H1 (cell line): ENCODE data around the gene TMEM273. TPM values are rescaled to one million over a fixed set of nuclear protein-coding genes. Genes with fewer than 3 reads are reported as not detected.

Source experiments
- CTCF ChIA-PET: fragments of 300-600 bp; sonication (Branson Sonifier 250); formaldehyde crosslinking; loops from one replicate; lab custom pipeline; 2021; ENCODE audit not compliant: partially characterized antibody; lab: Charles Lee
- POLR2A ChIA-PET: fragments of 300-600 bp; sonication (Branson Sonifier 250); formaldehyde crosslinking; loops from one replicate; lab custom pipeline; 2021; ENCODE audit warnings: inconsistent platforms; ENCODE audit not compliant: partially characterized antibody; lab: Charles Lee
- DNase-seq, 2 experiments: peaks; one replicate each; pipeline versions ENCODE4 v3.0.0 to v3.0.0-alpha.2; 2010 to 2022; ENCODE audit warnings: low spot score in 2 of 2, low read depth in 1 of 2, mixed read lengths in 1 of 2
- FAIRE-seq: peaks from 2 replicates; lab custom pipeline; 2011; peaks lifted over from hg19 to GRCh38; lab: Jason Lieb, UNC
- H2AFZ ChIP-seq: 2 replicates; pipeline ENCODE4 v1.8.1; 2012; ENCODE audit warnings: low read length, inconsistent platforms
- H2AK5ac ChIP-seq: 2 replicates; pipeline ENCODE4 v1.6.1; 2013; ENCODE audit warnings: low read depth, low read length
- H2BK120ac ChIP-seq: replicated peaks from 2 replicates; pipeline ENCODE3; 2013; ENCODE audit warnings: low read depth, low read length, inconsistent platforms
- H2BK12ac ChIP-seq: 2 replicates; pipeline ENCODE4 v1.6.1; 2013; ENCODE audit warnings: low read depth, low read length
- H2BK15ac ChIP-seq: 2 replicates; pipeline ENCODE4 v1.6.1; 2013; ENCODE audit warnings: low read length
- H2BK20ac ChIP-seq: 2 replicates; pipeline ENCODE4 v1.6.1; 2013; ENCODE audit warnings: low read length
- H2BK5ac ChIP-seq: 2 replicates; pipeline ENCODE4 v1.6.1; 2013; ENCODE audit warnings: low read depth, low read length
- H3K14ac ChIP-seq: 2 replicates; pipeline ENCODE4 v1.6.1; 2013; ENCODE audit warnings: inconsistent platforms; ENCODE audit not compliant: insufficient read length
- H3K18ac ChIP-seq: 2 replicates; pipeline ENCODE4 v1.6.1; 2013; ENCODE audit warnings: low read length; ENCODE audit errors: extremely low read depth
- H3K23ac ChIP-seq: 2 replicates; pipeline ENCODE4 v1.6.1; 2013; ENCODE audit warnings: inconsistent platforms; ENCODE audit not compliant: insufficient read length
- H3K23me2 ChIP-seq: 2 replicates; pipeline ENCODE4 v1.6.1; 2013; ENCODE audit warnings: low read depth, low read length
- H3K27ac ChIP-seq: 2 replicates; pipeline ENCODE4 v1.6.1; 2011; ENCODE audit warnings: low read depth, low read length, inconsistent platforms
- H3K27me3 ChIP-seq, 4 experiments: replicated peaks in 1 of 4; 1 replicate in 1 of 4; 2 replicates in 3 of 4; pipeline versions ENCODE4 v1.6.1 to v1.8.1; 2011 to 2013; ENCODE audit warnings: low read length in 3 of 4, mild to moderate bottlenecking in 3 of 4, inconsistent platforms in 2 of 4, mixed read lengths in 2 of 4, moderate library complexity in 1 of 4; ENCODE audit not compliant: control insufficient read depth in 3 of 4, insufficient read depth in 3 of 4; ENCODE audit errors: extremely low read depth in 1 of 4
- H3K36me3 ChIP-seq, 4 experiments: 2 replicates each; pipeline versions ENCODE4 v1.6.1 to v1.8.1; 2011 to 2013; ENCODE audit warnings: mild to moderate bottlenecking in 4 of 4, low read length in 3 of 4, moderate library complexity in 2 of 4, control low read depth in 1 of 4, inconsistent platforms in 1 of 4; ENCODE audit not compliant: insufficient read depth in 4 of 4, control insufficient read depth in 2 of 4
- H3K4ac ChIP-seq: replicated peaks from 2 replicates; pipeline ENCODE3; 2013; ENCODE audit warnings: low read length, low read depth, mixed read lengths, inconsistent platforms; ENCODE audit not compliant: insufficient read length
- H3K4me1 ChIP-seq, 4 experiments: replicated peaks in 1 of 4; 1 replicate in 1 of 4; 2 replicates in 3 of 4; pipeline versions ENCODE4 v1.6.1 to v1.8.1; 2011 to 2013; ENCODE audit warnings: low read length in 3 of 4, inconsistent platforms in 2 of 4, mixed read lengths in 1 of 4; ENCODE audit not compliant: insufficient read depth in 4 of 4, control insufficient read depth in 3 of 4
- H3K4me2 ChIP-seq, 2 experiments: 2 replicates each; pipeline versions ENCODE4 v1.6.1 to v1.8.1; 2011 to 2013; ENCODE audit warnings: low read depth in 2 of 2, low read length in 2 of 2, control low read depth in 1 of 2, inconsistent platforms in 1 of 2, mild to moderate bottlenecking in 1 of 2; ENCODE audit not compliant: insufficient read depth in 1 of 2
- H3K4me3 ChIP-seq, 4 experiments: fragments of 200-600, 300-600 bp in 1 of 4; sonication (generic), shearing (Covaris generic), sonication (Bioruptor Twin) in 1 of 4; 2 replicates each; pipeline versions ENCODE4 v1.5.1 to v1.8.1; 2011 to 2016; ENCODE audit warnings: low read length in 4 of 4, low read depth in 3 of 4, control low read depth in 2 of 4, inconsistent platforms in 2 of 4, mild to moderate bottlenecking in 2 of 4, mixed read lengths in 1 of 4, moderate library complexity in 1 of 4; ENCODE audit not compliant: insufficient read depth in 2 of 4; ENCODE audit errors: extremely low read depth in 1 of 4
- H3K56ac ChIP-seq: replicated peaks from 2 replicates; pipeline ENCODE3; 2013; ENCODE audit warnings: low read depth, mild to moderate bottlenecking, mixed read lengths, low read length, inconsistent platforms; ENCODE audit not compliant: insufficient read length
- H3K79me1 ChIP-seq: 2 replicates; pipeline ENCODE4 v1.6.1; 2013; ENCODE audit warnings: low read depth, low read length, control low read depth
- H3K79me2 ChIP-seq, 2 experiments: 2 replicates each; pipeline versions ENCODE4 v1.6.1 to v1.8.1; 2012 to 2013; ENCODE audit warnings: low read length in 2 of 2, mild to moderate bottlenecking in 2 of 2, inconsistent platforms in 1 of 2; ENCODE audit not compliant: insufficient read depth in 2 of 2, control insufficient read depth in 1 of 2
- H3K9ac ChIP-seq, 4 experiments: replicated peaks in 1 of 4; 1 replicate in 1 of 4; 2 replicates in 3 of 4; pipeline versions ENCODE4 v1.6.1 to v1.8.1; 2011 to 2013; ENCODE audit warnings: low read depth in 3 of 4, low read length in 3 of 4, control low read depth in 2 of 4, mild to moderate bottlenecking in 2 of 4, moderate library complexity in 2 of 4, inconsistent platforms in 1 of 4; ENCODE audit errors: extremely low read depth in 1 of 4
- H3K9me3 ChIP-seq, 2 experiments: 2 replicates each; pipeline versions ENCODE4 v1.6.1 to v1.8.1; 2012 to 2013; ENCODE audit warnings: mild to moderate bottlenecking in 2 of 2, moderate library complexity in 2 of 2, control low read depth in 1 of 2, inconsistent platforms in 1 of 2, low read depth in 1 of 2, low read length in 1 of 2, mixed read lengths in 1 of 2; ENCODE audit not compliant: insufficient read depth in 2 of 2
- H4K20me1 ChIP-seq, 2 experiments: replicated peaks in 1 of 2; 2 replicates each; pipeline versions ENCODE3 to v1.8.1; 2011 to 2013; ENCODE audit warnings: inconsistent platforms in 2 of 2, low read length in 2 of 2, mild to moderate bottlenecking in 1 of 2; ENCODE audit not compliant: insufficient read depth in 2 of 2, control insufficient read depth in 1 of 2
- H4K5ac ChIP-seq: 2 replicates; pipeline ENCODE4 v1.6.1; 2013; ENCODE audit warnings: low read length, low read depth, mixed read lengths, inconsistent platforms; ENCODE audit not compliant: insufficient read length
- H4K8ac ChIP-seq: 2 replicates; pipeline ENCODE4 v1.8.0; 2013; ENCODE audit warnings: mild to moderate bottlenecking, moderate library complexity, low read length, inconsistent platforms; ENCODE audit not compliant: insufficient read depth; ENCODE audit errors: extremely low read depth
- H4K91ac ChIP-seq: replicated peaks from 2 replicates; pipeline ENCODE3; 2013; ENCODE audit warnings: low read length, mixed read lengths, inconsistent platforms; ENCODE audit not compliant: insufficient read length
- BRCA1 ChIP-seq: IDR thresholded peaks from 2 replicates; pipeline ENCODE4 v1.6.1; 2012; ENCODE audit warnings: low read depth, low read length, improper control_type of control experiment
- CBX5 ChIP-seq: fragments of 300-800, 300-1000 bp; sonication (generic); IDR thresholded peaks from 2 replicates; pipeline ENCODE4 v1.7.1; 2016; ENCODE audit warnings: antibody characterized with exemption, low read length, low read depth
- CREB1 ChIP-seq: IDR thresholded peaks from 2 replicates; pipeline ENCODE4 v1.6.1; 2012; ENCODE audit warnings: inconsistent platforms
- EZH2 ChIP-seq: fragments of 200-600 bp; sonication (generic); IDR thresholded peaks from 2 replicates; pipeline ENCODE4 v1.7.1; 2012; ENCODE audit warnings: low read depth, mild to moderate bottlenecking, moderate library complexity, low read length, inconsistent platforms; ENCODE audit not compliant: severe bottlenecking
- FOSL1 ChIP-seq: IDR thresholded peaks from 2 replicates; pipeline ENCODE4 v1.6.1; 2011; ENCODE audit warnings: mild to moderate bottlenecking, low read depth, low read length, moderate library complexity; ENCODE audit not compliant: insufficient read depth
- HDAC2 ChIP-seq, 2 experiments: fragments of 300-600 bp in 1 of 2; sonication (generic) in 1 of 2; IDR thresholded peaks; 2 replicates each; pipeline ENCODE4 v1.6.1; 2011 to 2012; ENCODE audit warnings: low read depth in 2 of 2, low read length in 2 of 2, mild to moderate bottlenecking in 2 of 2, moderate library complexity in 2 of 2, borderline replicate concordance in 1 of 2, inconsistent platforms in 1 of 2
- KDM1A ChIP-seq: fragments of 200-600, 300-600 bp; sonication (generic); IDR thresholded peaks from 2 replicates; pipeline ENCODE4 v1.7.1; 2016; ENCODE audit warnings: mild to moderate bottlenecking, low read length, borderline replicate concordance
- SIN3A ChIP-seq, 2 experiments: IDR thresholded peaks in 1 of 2; conservative IDR thresholded peaks in 1 of 2; 2 replicates each; pipeline ENCODE4 v1.6.1; 2011 to 2012; ENCODE audit warnings: low read length in 2 of 2, improper control_type of control experiment in 1 of 2, low read depth in 1 of 2, mild to moderate bottlenecking in 1 of 2
- SIX5 ChIP-seq: IDR thresholded peaks from 2 replicates; pipeline ENCODE4 v1.6.1; 2011; ENCODE audit warnings: mild to moderate bottlenecking, low read depth, low read length
- TAF1 ChIP-seq: IDR thresholded peaks from 2 replicates; pipeline ENCODE4 v1.6.1; 2011; ENCODE audit warnings: mild to moderate bottlenecking, low read depth, low read length
- YY1 ChIP-seq: IDR thresholded peaks from 2 replicates; pipeline ENCODE4 v1.6.1; 2011; ENCODE audit warnings: low read depth, mild to moderate bottlenecking, low read length
- WGBS, 2 experiments: shearing (Covaris generic) in 1 of 2; methylation state at CpG; one replicate each; pipeline versions ENCODE4 v1.1.6 to v1.1.7; 2013 to 2015; ENCODE audit warnings: low lambda C conversion rate in 2 of 2, mixed read lengths in 2 of 2, inconsistent platforms in 1 of 2, low coverage in 1 of 2, missing lambda C conversion rate in 1 of 2; ENCODE audit not compliant: insufficient replicate concordance in 2 of 2, insufficient coverage in 1 of 2, insufficient read length in 1 of 2; ENCODE audit errors: extremely low coverage in 1 of 2, missing lambda C conversion rate in 1 of 2; 5-methylcytosine and 5-hydroxymethylcytosine counted together
- polyA plus RNA-seq, 7 experiments: library from polyadenylated mRNA; depleted of rRNA in 3 of 7; stranded (reverse) in 5 of 7; unstranded in 2 of 7; fragments of >200 nt in 5 of 7; fragments of 200-250 nt in 2 of 7; gene quantifications; 1 replicate in 5 of 7; 2 replicates in 1 of 7; 4 replicates in 1 of 7; pipeline versions ENCODE4 v1.2.1 to v1.2.3, GENCODE V29; 2011 to 2013; ENCODE audit warnings: missing spikeins in 2 of 7, mixed read lengths in 2 of 7
- total RNA-seq: library from RNA; stranded (reverse); fragmentation: NEBNext Ultra II Directional; extraction: Animal tissue kit (Norgen Biotek cat#: 25700); gene quantifications from 2 replicates; pipeline ENCODE4 v1.2.1, GENCODE V29; 2021
- TF ChIP-seq, protein P1 (sequence below): IDR thresholded peaks from 2 replicates; pipeline ENCODE4 v1.6.1; 2012; ENCODE audit warnings: low read length, inconsistent platforms
- TF ChIP-seq, protein P2 (sequence below): IDR thresholded peaks from 2 replicates; pipeline ENCODE4 v1.6.1; 2012; ENCODE audit warnings: inconsistent platforms

The TMEM273 gene
- total and polyA plus RNA-seq, 2 of the 8 experiments (the other 6 are each of a cell fraction or from before 2014, with no cell fraction given): not detected

DNA sequence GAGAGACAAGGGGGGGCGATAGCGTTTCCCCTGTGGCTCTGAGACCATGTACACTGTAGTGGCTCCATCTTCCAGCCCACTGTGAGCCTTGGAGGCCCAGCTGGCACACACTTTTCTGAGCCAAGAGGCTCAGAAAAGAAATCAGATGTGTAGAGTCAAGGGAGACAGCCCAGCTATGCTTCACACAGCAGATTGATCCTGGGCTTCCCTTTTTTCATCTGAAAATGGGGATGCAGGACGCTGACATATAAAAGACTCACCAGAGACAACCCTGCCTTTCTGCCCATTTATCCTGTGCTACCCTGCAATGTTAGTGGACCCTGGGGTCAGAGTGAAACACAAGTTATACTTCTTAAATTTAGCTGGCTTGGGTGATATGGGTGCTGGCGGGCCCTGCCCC, 14.3 kb downstream of the TMEM273 start:
- no peak for DNase-seq
- Histone ChIP-seq H3K27me3 (no peaks in the 10 kb centered on the region; a peak in 1 of 7 replicates), H3K79me2 (no peaks in the 10 kb centered on the region), H3K79me1 (no peaks in the 10 kb centered on the region), H4K5ac (no peak overlapping the region), H3K56ac (no peak overlapping the region), H3K36me3 (no peaks in the 10 kb centered on the region), H2BK5ac (no peak overlapping the region), H3K4ac (no peak overlapping the region), H3K23ac (no peak overlapping the region), H2BK120ac (no peak overlapping the region), H3K27ac (no peak overlapping the region), H3K18ac (no peak overlapping the region), H4K20me1 (no peaks in the 10 kb centered on the region), H3K4me3 (no peak overlapping the region), H2BK20ac (no peak overlapping the region), H3K4me1 (no peaks in the 10 kb centered on the region), H4K91ac (no peak overlapping the region), H3K9ac (no peak overlapping the region), H2BK12ac (no peak overlapping the region), H3K23me2 (no peaks in the 10 kb centered on the region), H3K14ac (no peak overlapping the region), H2BK15ac (no peak overlapping the region), H3K4me2 (no peak overlapping the region), H2AK5ac (no peak overlapping the region), H3K9me3 (no peaks in the 10 kb centered on the region), H2AFZ (no peak overlapping the region), H4K8ac (no peak overlapping the region)
- WGBS, 2 experiments: 82% methylated on average over 4 of the region's 4 CpGs; no CpG with 5 or more reads in 1 of the 2 experiments
- ChIA-PET POLR2A (no interaction called here), CTCF (interaction anchor here (0.6 to 4.6 kb wide), 4 partner anchors 10 to 339 kb away, joined by 3 to 49 read pairs (median 4); no protein-coding TSS in a partner anchor)
- FAIRE-seq: no peak
- TF ChIP-seq YY1 (no peak), TAF1 (no peak), CREB1 (no peak), FOSL1 (no peak), SIN3A (conservative IDR thresholded peaks at IDR 0.05 in 1 of 2, IDR thresholded peaks at IDR 0.05 in 1 of 2; ENCODE audit: low read depth in 1 of 2, low read length in 2 of 2) (no peak), HDAC2 (IDR thresholded peaks at IDR 0.05; ENCODE audit: borderline replicate concordance in 1 of 2, low read depth in 2 of 2, low read length in 2 of 2) (no peak), SIX5 (no peak), KDM1A (no peak), BRCA1 (no peak), EZH2 (no peak), CBX5 (no peak)
- TF ChIP-seq, protein P1, sequence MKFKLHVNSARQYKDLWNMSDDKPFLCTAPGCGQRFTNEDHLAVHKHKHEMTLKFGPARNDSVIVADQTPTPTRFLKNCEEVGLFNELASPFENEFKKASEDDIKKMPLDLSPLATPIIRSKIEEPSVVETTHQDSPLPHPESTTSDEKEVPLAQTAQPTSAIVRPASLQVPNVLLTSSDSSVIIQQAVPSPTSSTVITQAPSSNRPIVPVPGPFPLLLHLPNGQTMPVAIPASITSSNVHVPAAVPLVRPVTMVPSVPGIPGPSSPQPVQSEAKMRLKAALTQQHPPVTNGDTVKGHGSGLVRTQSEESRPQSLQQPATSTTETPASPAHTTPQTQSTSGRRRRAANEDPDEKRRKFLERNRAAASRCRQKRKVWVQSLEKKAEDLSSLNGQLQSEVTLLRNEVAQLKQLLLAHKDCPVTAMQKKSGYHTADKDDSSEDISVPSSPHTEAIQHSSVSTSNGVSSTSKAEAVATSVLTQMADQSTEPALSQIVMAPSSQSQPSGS: no peak
- TF ChIP-seq, protein P2, sequence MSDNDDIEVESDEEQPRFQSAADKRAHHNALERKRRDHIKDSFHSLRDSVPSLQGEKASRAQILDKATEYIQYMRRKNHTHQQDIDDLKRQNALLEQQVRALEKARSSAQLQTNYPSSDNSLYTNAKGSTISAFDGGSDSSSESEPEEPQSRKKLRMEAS: no peak
